ENCODE measurements around the gene AHNAK. TPM values are rescaled to one million over a fixed set of nuclear protein-coding genes. Genes with fewer than 3 reads are reported as not detected.

Gene AHNAK
- polyA plus RNA-seq, 1 experiment, result 231 TPM

GRCh38 chr11:62457478-62457877 is 89.1 kb downstream of the AHNAK start:
- Histone ChIP-seq H3K4me3 (ENCODE audit: low read depth, low read length) (no peak overlapping the region), H3K9me3 (ENCODE audit: control insufficient read depth, insufficient read depth, low read length) (peaks cover 6% of the 10 kb centered on the region; the same call in 1 of the 2 replicates), H3K27ac (ENCODE audit: low read depth, low read length) (no peak overlapping the region), H3K27me3 (ENCODE audit: control insufficient read depth, insufficient read depth, low read length) (no peaks in the 10 kb centered on the region)
- ChIA-PET CTCF (interaction anchor here (1.3 to 2.1 kb wide), 4 partner anchors 32 to 85 kb away, joined by 4 to 10 read pairs (median 6); no protein-coding TSS in a partner anchor), POLR2A (interaction anchor here (0.6 to 1.2 kb wide), 3 partner anchors 13 to 97 kb away, joined by 3 to 5 read pairs (median 4); no protein-coding TSS in a partner anchor)
- TF ChIP-seq CTCF (IDR thresholded peaks at IDR 0.05; ENCODE audit: low read depth, low read length), result no peak
- no peak for DNase-seq (ENCODE audit: low read depth, low spot score)

DNA sequence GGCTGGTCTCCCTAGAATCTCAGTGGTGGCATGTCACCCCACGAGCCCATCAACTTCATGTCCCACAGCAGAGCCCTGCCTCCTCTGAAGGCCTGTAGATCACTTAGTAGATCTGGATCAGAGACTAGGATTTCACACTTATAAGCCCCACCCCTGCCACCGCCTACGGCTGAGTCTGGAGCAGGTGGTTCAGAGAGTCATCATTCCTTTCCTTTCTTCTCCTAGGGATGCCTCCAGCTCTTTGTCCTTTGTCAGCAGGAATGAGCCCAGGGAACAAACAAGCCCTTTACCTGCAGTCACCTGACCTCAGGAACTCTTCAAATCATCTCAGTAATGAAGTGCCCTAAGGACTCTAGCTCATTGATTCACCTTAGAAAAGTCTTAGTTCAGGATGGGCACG is 90.0 kb downstream of the AHNAK start:
- Histone ChIP-seq H3K9me3 (ENCODE audit: control insufficient read depth, insufficient read depth, low read length) (peaks cover 6% of the 10 kb centered on the region; the same call in 1 of the 2 replicates), H3K27ac (ENCODE audit: low read depth, low read length) (no peak overlapping the region), H3K4me3 (ENCODE audit: low read depth, low read length) (no peak overlapping the region), H3K27me3 (ENCODE audit: control insufficient read depth, insufficient read depth, low read length) (no peaks in the 10 kb centered on the region)
- POLR2A ChIA-PET, result no interaction called here
- no peak for TF ChIP-seq CTCF (IDR thresholded peaks at IDR 0.05; ENCODE audit: low read depth, low read length)
- CTCF ChIA-PET, result no interaction called here
- DNase-seq (ENCODE audit: low read depth, low spot score), result no peak

- POLR2A ChIA-PET, result interaction anchor here (0.6 kb wide), 1 partner anchor 35 kb away, joined by 5 read pairs; no protein-coding TSS in a partner anchor
These were observed 93.7 kb downstream of the AHNAK start for GRCh38 chr11:62452839-62453468.

DNA sequence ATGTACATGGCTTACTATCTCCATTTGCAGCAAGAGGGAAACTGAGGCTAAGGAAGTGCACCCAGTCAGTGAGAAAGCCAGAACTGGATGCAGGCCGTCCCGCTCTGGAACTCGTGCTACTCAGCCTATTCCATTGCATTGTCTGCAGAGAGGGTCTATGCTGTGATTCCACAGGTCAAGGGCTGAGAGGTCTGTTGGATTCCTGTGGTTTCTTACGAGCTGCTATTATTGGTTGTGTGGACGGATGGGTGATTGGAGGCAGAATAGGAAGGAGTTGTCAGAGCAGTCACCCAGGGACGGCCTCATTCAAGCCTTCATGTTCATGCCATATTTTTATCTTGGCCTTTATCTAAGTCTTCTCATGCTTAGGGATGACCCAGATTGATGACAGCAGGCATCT is 94.3 kb downstream of the AHNAK start:
- no peak for TF ChIP-seq CTCF (IDR thresholded peaks at IDR 0.05; ENCODE audit: low read depth, low read length)
- CTCF ChIA-PET, result interaction anchor here (1.8 kb wide), 1 partner anchor 28 kb away, joined by 8 read pairs; no protein-coding TSS in a partner anchor
- DNase-seq (ENCODE audit: low read depth, low spot score), result no peak
- Histone ChIP-seq H3K27me3 (ENCODE audit: control insufficient read depth, insufficient read depth, low read length) (no peaks in the 10 kb centered on the region), H3K27ac (ENCODE audit: low read depth, low read length) (no peak overlapping the region), H3K4me3 (ENCODE audit: low read depth, low read length) (no peak overlapping the region), H3K9me3 (ENCODE audit: control insufficient read depth, insufficient read depth, low read length) (peaks cover 6% of the 10 kb centered on the region; the same call in 1 of the 2 replicates)
- POLR2A ChIA-PET, result interaction anchor here (0.5 to 0.6 kb wide), 2 partner anchors 9 to 92 kb away, joined by 3 to 6 read pairs; no protein-coding TSS in a partner anchor

More at GRCh38 chr11:62452839-62453468, 93.7 kb downstream of the AHNAK start:
- CTCF ChIA-PET, result interaction anchor here (1.8 kb wide), 1 partner anchor 28 kb away, joined by 8 read pairs; no protein-coding TSS in a partner anchor
- peaks cover 6% of the 10 kb centered on the region; the same call in 1 of the 2 replicates for H3K9me3 ChIP-seq (ENCODE audit: control insufficient read depth, insufficient read depth, low read length)
- H3K4me3 ChIP-seq (ENCODE audit: low read depth, low read length), result no peak overlapping the region
- DNase-seq (ENCODE audit: low read depth, low spot score), result no peak
- no peak overlapping the region for H3K27ac ChIP-seq (ENCODE audit: low read depth, low read length)
- H3K27me3 ChIP-seq (ENCODE audit: control insufficient read depth, insufficient read depth, low read length), result no peaks in the 10 kb centered on the region
- no peak for TF ChIP-seq CTCF (IDR thresholded peaks at IDR 0.05; ENCODE audit: low read depth, low read length)

- ChIA-PET POLR2A (no interaction called here), CTCF (interaction anchor here (1.3 kb wide), 1 partner anchor 92 kb away, joined by 4 read pairs; no protein-coding TSS in a partner anchor)
- no peak overlapping the region for H3K27ac ChIP-seq (ENCODE audit: low read depth, low read length)
These were observed 95.4 kb downstream of the AHNAK start for GRCh38 chr11:62451241-62451621.

More at GRCh38 chr11:62451241-62451621, 95.4 kb downstream of the AHNAK start:
- TF ChIP-seq CTCF (IDR thresholded peaks at IDR 0.05; ENCODE audit: low read depth, low read length), result no peak
- Histone ChIP-seq H3K9me3 (ENCODE audit: control insufficient read depth, insufficient read depth, low read length) (peaks cover 6% of the 10 kb centered on the region; the same call in 1 of the 2 replicates), H3K27me3 (ENCODE audit: control insufficient read depth, insufficient read depth, low read length) (no peaks in the 10 kb centered on the region), H3K4me3 (ENCODE audit: low read depth, low read length) (no peak overlapping the region)
- no peak for DNase-seq (ENCODE audit: low read depth, low spot score)
